Breast epithelium (tissue), 4 donors: ENCODE data around the gene RALGDS. TPM values are rescaled to one million over a fixed set of nuclear protein-coding genes. Genes with fewer than 3 reads are reported as not detected.

Source experiments
- DNase-seq, 2 donors: peaks; one replicate each; pipeline ENCODE4 v3.0.0-alpha.2; 2019; ENCODE audit warnings: low spot score in 2 of 2
- H3K27ac ChIP-seq, 2 donors: fragments of 200-600 bp; sonication (generic) in 1 of 2; one replicate each; pipeline ENCODE4 v1.5.1; 2016 to 2019; ENCODE audit warnings: mild to moderate bottlenecking in 1 of 2
- H3K27me3 ChIP-seq, 2 donors: fragments of 200-600 bp; sonication (generic) in 1 of 2; one replicate each; pipeline versions ENCODE4 v1.5.1 to v1.6.0; 2017 to 2019; ENCODE audit warnings: control low read depth in 1 of 2, mild to moderate bottlenecking in 1 of 2
- H3K36me3 ChIP-seq: fragments of 200-600 bp; one replicate; pipeline ENCODE4 v1.5.1; 2019
- H3K4me1 ChIP-seq, 2 donors: fragments of 200-600 bp; sonication (generic); one replicate each; pipeline ENCODE4 v1.5.1; 2016 to 2019; ENCODE audit warnings: control low read depth in 1 of 2
- H3K4me3 ChIP-seq, 3 donors: fragments of 200-600 bp; sonication (generic); 1 replicate in 2 of 3; 2 replicates in 1 of 3; pipeline ENCODE4 v1.5.1; 2016 to 2019; ENCODE audit warnings: mild to moderate bottlenecking in 3 of 3, moderate library complexity in 2 of 3
- H3K9me3 ChIP-seq, 2 donors: fragments of 200-600 bp; sonication (generic) in 1 of 2; one replicate each; pipeline ENCODE4 v1.5.1; 2016 to 2019; ENCODE audit warnings: control low read depth in 1 of 2
- CTCF ChIP-seq, 3 donors: fragments of 450-650 bp; IDR thresholded peaks; one replicate each; pipeline ENCODE4 v1.5.1; 2016 to 2017; ENCODE audit warnings: antibody characterized with exemption in 3 of 3, mild to moderate bottlenecking in 3 of 3, moderate library complexity in 3 of 3
- POLR2A ChIP-seq: fragments of 450-650 bp; IDR thresholded peaks from one replicate; pipeline ENCODE4 v1.6.1; 2016; ENCODE audit warnings: antibody characterized with exemption, mild to moderate bottlenecking, moderate library complexity
- POLR2AphosphoS5 ChIP-seq, 3 donors: sonication (generic); formaldehyde crosslinking; IDR thresholded peaks; one replicate each; pipeline ENCODE4 v1.6.1; 2017; ENCODE audit warnings: antibody characterized with exemption in 3 of 3
- intact Hi-C: fragments of 100-400 bp; cut with DNase I; formaldehyde crosslinking; loops from one replicate; pipeline ENCODE4 v1.15.1; 2023; ENCODE audit warnings: low total_unique reads
- total RNA-seq, 3 donors: library from RNA; depleted of rRNA; stranded (reverse); fragments of >200 nt; gene quantifications; one replicate each; pipeline ENCODE4 v1.1.0, GENCODE V29; 2016

The RALGDS gene
- total RNA-seq, 3 donors from 2014 or later, result 52.0 to 94.1 (median 79.3) TPM

GRCh38 chr9:133162861-133163503, 41.9 kb upstream of the RALGDS start:
- Histone ChIP-seq H3K27me3 (no peaks in the 10 kb centered on the region), H3K36me3 (no peaks in the 10 kb centered on the region), H3K4me1 (peaks cover 0 to 6% of the 10 kb centered on the region in 2 donors), H3K9me3 (no peaks in the 10 kb centered on the region), H3K4me3 (peak overlapping the region; percentile 74 to 92 (median 76)), H3K27ac (peak overlapping the region; percentile 55 to 80)
- intact Hi-C loops, result no loop called here
- no peak for DNase-seq
- TF ChIP-seq POLR2AphosphoS5 (IDR thresholded peaks at IDR 0.05) (no peak), CTCF (IDR thresholded peaks at IDR 0.05) (no peak), POLR2A (no peak)

GRCh38 chr9:133161547-133161950, 40.5 kb upstream of the RALGDS start:
- intact Hi-C loops, result no loop called here
- H3K4me1 ChIP-seq, result peaks cover 0 to 6% of the 10 kb centered on the region in 2 donors
- DNase-seq, result no peak
- H3K27me3 ChIP-seq, result no peaks in the 10 kb centered on the region
- no peaks in the 10 kb centered on the region for H3K9me3 ChIP-seq
- H3K36me3 ChIP-seq, result no peaks in the 10 kb centered on the region
- H3K4me3 ChIP-seq, result no peak overlapping the region
- H3K27ac ChIP-seq, result no peak overlapping the region
- no peak for TF ChIP-seq POLR2AphosphoS5 (IDR thresholded peaks at IDR 0.05)
- TF ChIP-seq CTCF (IDR thresholded peaks at IDR 0.05), result no peak
- no peak for TF ChIP-seq POLR2A

- H3K36me3 ChIP-seq, result no peaks in the 10 kb centered on the region
- no peak overlapping the region for H3K4me3 ChIP-seq
- H3K27ac ChIP-seq, result peak overlapping the region; percentile 52 to 57
- peak in 1 of 2 donors; percentile 64 for DNase-seq
- H3K4me1 ChIP-seq, result peaks cover 0 to 6% of the 10 kb centered on the region in 2 donors
- intact Hi-C loops, result no loop called here
- no peaks in the 10 kb centered on the region for H3K27me3 ChIP-seq
- H3K9me3 ChIP-seq, result no peaks in the 10 kb centered on the region
- TF ChIP-seq POLR2A, result no peak
- TF ChIP-seq CTCF (IDR thresholded peaks at IDR 0.05), result peak; percentile 75 to 84 (median 76)
- TF ChIP-seq POLR2AphosphoS5 (IDR thresholded peaks at IDR 0.05), result peak; percentile 54 to 63 (median 55)
Observed at GRCh38 chr9:133160742-133161546, 39.9 kb upstream of the RALGDS start.

GRCh38 chr9:133158695-133159094, 37.7 kb upstream of the RALGDS start:
- Histone ChIP-seq H3K27me3 (no peaks in the 10 kb centered on the region), H3K27ac (no peak overlapping the region), H3K36me3 (no peaks in the 10 kb centered on the region), H3K4me3 (no peak overlapping the region), H3K9me3 (no peaks in the 10 kb centered on the region), H3K4me1 (peaks cover 0 to 6% of the 10 kb centered on the region in 2 donors)
- no peak for DNase-seq
- TF ChIP-seq POLR2A, result no peak
- TF ChIP-seq POLR2AphosphoS5 (IDR thresholded peaks at IDR 0.05), result no peak
- intact Hi-C loops, result loop anchor here (5.0 kb wide), 1 partner anchor 819 kb away; no protein-coding TSS in a partner anchor

- intact Hi-C loops, result loop anchor here (5.0 kb wide), 1 partner anchor 822 kb away; no protein-coding TSS in a partner anchor
- Histone ChIP-seq H3K4me1 (no peaks in the 10 kb centered on the region), H3K27ac (no peak overlapping the region), H3K27me3 (no peaks in the 10 kb centered on the region), H3K4me3 (no peak overlapping the region), H3K36me3 (no peaks in the 10 kb centered on the region), H3K9me3 (no peaks in the 10 kb centered on the region)
- no peak for TF ChIP-seq CTCF (IDR thresholded peaks at IDR 0.05)
- no peak for TF ChIP-seq POLR2AphosphoS5 (IDR thresholded peaks at IDR 0.05)
- no peak for TF ChIP-seq POLR2A
- DNase-seq, result no peak
Observed at GRCh38 chr9:133155156-133155555, 34.1 kb upstream of the RALGDS start.
